Esophagus squamous epithelium (tissue), 5 donors: Measurements from ENCODE around the gene PRKCE. TPM values are rescaled to one million over a fixed set of nuclear protein-coding genes. Genes with fewer than 3 reads are reported as not detected.
A peak's percentile ranks its signal among the peaks of the same experiment; 100 is the strongest.

Experiments
- DNase-seq: peaks from one replicate; lab custom pipeline; 2025; lab: John Stamatoyannopoulos, UW
- H3K27ac ChIP-seq, 4 donors: fragments of 200-600 bp; sonication (generic); one replicate each; pipeline ENCODE4 v1.5.1; 2016 to 2019; ENCODE audit warnings: mild to moderate bottlenecking in 1 of 4
- H3K27me3 ChIP-seq, 4 donors: fragments of 200-600 bp; sonication (generic); 1 replicate in 3 of 4; 2 replicates in 1 of 4; pipeline versions ENCODE4 v1.5.1 to v1.6.0; 2017 to 2021; ENCODE audit warnings: antibody characterized with exemption in 1 of 4
- H3K36me3 ChIP-seq, 3 donors: fragments of 200-600 bp; sonication (generic); one replicate each; pipeline ENCODE4 v1.5.1; 2016 to 2019
- H3K4me1 ChIP-seq, 3 donors: fragments of 200-600 bp; sonication (generic); one replicate each; pipeline ENCODE4 v1.5.1; 2017 to 2019
- H3K4me3 ChIP-seq, 4 donors: fragments of 200-600 bp; sonication (generic); 1 replicate in 3 of 4; 2 replicates in 1 of 4; pipeline ENCODE4 v1.5.1; 2016 to 2019; ENCODE audit warnings: mild to moderate bottlenecking in 2 of 4, moderate library complexity in 1 of 4
- H3K9me3 ChIP-seq, 3 donors: fragments of 200-600 bp; sonication (generic); one replicate each; pipeline ENCODE4 v1.5.1; 2016 to 2019
- POLR2A ChIP-seq, 4 donors: fragments of 450-650 bp; IDR thresholded peaks; one replicate each; pipeline ENCODE4 v1.6.1; 2017; ENCODE audit warnings: antibody characterized with exemption in 4 of 4, mild to moderate bottlenecking in 4 of 4, moderate library complexity in 3 of 4
- WGBS, 2 donors: methylation state at CpG; one replicate each; pipeline ENCODE4 v1.1.5; 2018; 5-methylcytosine and 5-hydroxymethylcytosine counted together
- intact Hi-C: fragments of 100-400 bp; cut with DNase I; formaldehyde crosslinking; loops from one replicate; pipeline ENCODE4 v1.15.0; 2022
- total RNA-seq, 4 donors: library from RNA; depleted of rRNA; stranded (reverse); fragments of >200 nt; gene quantifications; one replicate each; pipeline ENCODE4 v1.1.0, GENCODE V29; 2016
- TF ChIP-seq, protein P1 (sequence below), 6 experiments: fragments of 450-650 bp in 4 of 6; fragments of 200-600 bp in 2 of 6; sonication (generic) in 2 of 6; IDR thresholded peaks; one replicate each; pipeline ENCODE4 v1.5.1; 2016 to 2019; ENCODE audit warnings: antibody characterized with exemption in 6 of 6, mild to moderate bottlenecking in 4 of 6, moderate library complexity in 4 of 6
- donor health status: DM: yes; HTN: yes; CAD: no.

PRKCE gene
- total RNA-seq, 4 donors from 2014 or later: 6.5 to 13.7 (median 9.9) TPM

DNA sequence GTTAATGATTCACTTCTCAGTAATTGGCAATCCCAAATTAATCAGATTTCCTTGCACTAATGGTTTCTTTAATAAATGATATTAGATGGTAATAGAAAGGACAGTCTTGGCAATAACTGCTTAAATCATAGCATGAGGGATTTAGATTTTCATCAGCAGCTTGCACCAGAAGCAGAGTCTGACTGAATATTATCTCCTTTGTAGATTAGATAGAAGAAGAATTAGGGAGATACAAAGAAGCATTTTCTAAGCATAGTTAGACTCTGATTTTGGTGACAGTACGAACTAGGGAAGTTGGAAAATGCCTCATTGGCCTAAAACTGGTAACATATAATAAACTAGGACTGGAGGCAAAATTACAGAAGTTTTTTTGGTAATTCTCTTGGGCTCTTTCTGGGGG lies 412.9 kb downstream of the PRKCE start:
- no peaks in the 10 kb centered on the region for H3K27me3 ChIP-seq
- H3K4me3 ChIP-seq: no peak overlapping the region
- TF ChIP-seq, protein P1, sequence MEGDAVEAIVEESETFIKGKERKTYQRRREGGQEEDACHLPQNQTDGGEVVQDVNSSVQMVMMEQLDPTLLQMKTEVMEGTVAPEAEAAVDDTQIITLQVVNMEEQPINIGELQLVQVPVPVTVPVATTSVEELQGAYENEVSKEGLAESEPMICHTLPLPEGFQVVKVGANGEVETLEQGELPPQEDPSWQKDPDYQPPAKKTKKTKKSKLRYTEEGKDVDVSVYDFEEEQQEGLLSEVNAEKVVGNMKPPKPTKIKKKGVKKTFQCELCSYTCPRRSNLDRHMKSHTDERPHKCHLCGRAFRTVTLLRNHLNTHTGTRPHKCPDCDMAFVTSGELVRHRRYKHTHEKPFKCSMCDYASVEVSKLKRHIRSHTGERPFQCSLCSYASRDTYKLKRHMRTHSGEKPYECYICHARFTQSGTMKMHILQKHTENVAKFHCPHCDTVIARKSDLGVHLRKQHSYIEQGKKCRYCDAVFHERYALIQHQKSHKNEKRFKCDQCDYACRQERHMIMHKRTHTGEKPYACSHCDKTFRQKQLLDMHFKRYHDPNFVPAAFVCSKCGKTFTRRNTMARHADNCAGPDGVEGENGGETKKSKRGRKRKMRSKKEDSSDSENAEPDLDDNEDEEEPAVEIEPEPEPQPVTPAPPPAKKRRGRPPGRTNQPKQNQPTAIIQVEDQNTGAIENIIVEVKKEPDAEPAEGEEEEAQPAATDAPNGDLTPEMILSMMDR (IDR thresholded peaks at IDR 0.05): no peak
- TF ChIP-seq POLR2A (IDR thresholded peaks at IDR 0.05): no peak
- no peak overlapping the region for H3K27ac ChIP-seq
- DNase-seq: no peak
- H3K36me3 ChIP-seq: no peaks in the 10 kb centered on the region
- no peaks in the 10 kb centered on the region for H3K9me3 ChIP-seq
- 77 to 86% methylated on average over 1 of the region's 1 CpG for WGBS, 2 donors
- intact Hi-C loops: loop anchor here (10.0 kb wide), 1 partner anchor 230 kb away; the partner anchor contains the start of gene EPAS1
- peaks cover 0 to 12% (median 6%) of the 10 kb centered on the region in 3 donors for H3K4me1 ChIP-seq

DNA sequence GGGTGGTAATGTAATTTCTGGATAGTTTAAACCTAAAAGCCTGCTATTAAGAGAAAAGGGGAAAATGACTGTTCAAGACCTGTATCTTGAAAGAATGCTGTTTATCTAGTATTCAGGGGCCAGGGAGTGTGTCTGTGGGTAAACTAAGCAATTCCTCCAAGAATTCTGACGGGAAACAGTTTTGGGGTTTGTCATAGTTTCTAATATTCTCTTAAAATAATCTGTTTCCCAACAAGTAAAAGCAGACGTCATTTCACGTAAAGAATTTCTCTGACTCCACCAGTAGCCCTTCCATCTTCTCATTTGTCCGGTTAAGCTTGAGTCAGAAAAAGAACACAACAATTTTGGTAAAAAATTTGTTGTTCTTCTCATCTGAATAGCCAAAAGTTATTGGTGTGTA lies 413.7 kb downstream of the PRKCE start:
- peaks cover 0 to 12% (median 6%) of the 10 kb centered on the region in 3 donors for H3K4me1 ChIP-seq
- H3K27ac ChIP-seq: no peak overlapping the region
- no peak for DNase-seq
- intact Hi-C loops: loop anchor here (10.0 kb wide), 1 partner anchor 230 kb away; the partner anchor contains the start of gene EPAS1
- no peak overlapping the region for H3K4me3 ChIP-seq
- no peak for TF ChIP-seq POLR2A (IDR thresholded peaks at IDR 0.05)
- TF ChIP-seq, protein P1 (IDR thresholded peaks at IDR 0.05): no peak
- 85 to 93% methylated on average over 4 of the region's 4 CpGs for WGBS, 2 donors
- no peaks in the 10 kb centered on the region for H3K9me3 ChIP-seq
- H3K36me3 ChIP-seq: no peaks in the 10 kb centered on the region
- no peaks in the 10 kb centered on the region for H3K27me3 ChIP-seq

DNA sequence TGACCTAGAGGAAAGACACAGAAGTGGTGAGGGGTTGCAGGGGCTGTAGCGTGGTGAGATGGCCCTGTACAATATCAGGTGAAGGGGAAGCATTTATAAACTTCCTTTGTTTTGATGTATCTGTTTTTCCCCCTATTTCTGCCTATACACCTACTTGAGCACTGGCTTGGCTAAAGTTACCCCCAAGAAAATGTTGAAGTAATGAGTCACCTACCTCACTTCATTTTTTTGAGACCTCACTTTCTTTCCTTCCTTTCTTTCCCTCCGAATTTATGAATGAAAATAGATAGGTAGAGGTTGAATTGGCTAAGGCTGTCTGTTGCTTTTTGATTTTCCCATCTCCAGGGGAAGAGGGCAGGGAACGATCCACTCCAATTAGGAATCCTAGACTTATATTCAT lies 414.6 kb downstream of the PRKCE start:
- intact Hi-C loops: loop anchor here (10.0 kb wide), 1 partner anchor 229 kb away; the partner anchor contains the start of gene EPAS1
- Histone ChIP-seq H3K9me3 (no peaks in the 10 kb centered on the region), H3K36me3 (no peaks in the 10 kb centered on the region), H3K4me1 (peaks cover 0 to 12% (median 6%) of the 10 kb centered on the region in 3 donors), H3K27ac (no peak overlapping the region), H3K4me3 (no peak overlapping the region), H3K27me3 (no peaks in the 10 kb centered on the region)
- WGBS, 2 donors: 78 to 83% methylated on average over 3 of the region's 3 CpGs
- DNase-seq: no peak
- TF ChIP-seq, protein P1 (IDR thresholded peaks at IDR 0.05): no peak
- no peak for TF ChIP-seq POLR2A (IDR thresholded peaks at IDR 0.05)

DNA sequence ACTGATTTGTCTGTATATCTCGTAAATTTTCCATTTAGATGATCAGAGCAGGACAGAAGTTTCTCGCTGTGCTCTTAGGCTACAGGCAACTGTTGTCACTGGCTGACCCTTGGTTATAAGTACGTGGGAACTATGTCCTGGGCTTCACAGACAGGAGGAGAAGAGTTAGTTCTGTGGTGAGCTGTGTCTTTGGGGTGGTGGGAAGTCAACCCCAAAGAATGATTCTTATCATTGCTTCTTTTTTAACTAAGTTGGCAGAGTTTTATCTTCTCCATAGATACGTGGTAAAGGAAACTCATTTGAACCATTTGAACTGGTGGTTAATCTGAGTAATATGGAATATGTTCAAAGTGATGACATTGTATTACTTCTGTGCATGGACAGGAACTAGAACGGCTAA lies 415.1 kb downstream of the PRKCE start:
- H3K9me3 ChIP-seq: no peaks in the 10 kb centered on the region
- no peak for DNase-seq
- 77 to 83% methylated on average over 5 of the region's 5 CpGs for WGBS, 2 donors
- H3K27me3 ChIP-seq: no peaks in the 10 kb centered on the region
- H3K4me3 ChIP-seq: no peak overlapping the region
- intact Hi-C loops: loop anchor here (10.0 kb wide), 1 partner anchor 228 kb away; the partner anchor contains the start of gene EPAS1
- no peaks in the 10 kb centered on the region for H3K36me3 ChIP-seq
- peaks cover 0 to 12% (median 6%) of the 10 kb centered on the region in 3 donors for H3K4me1 ChIP-seq
- TF ChIP-seq, protein P1 (IDR thresholded peaks at IDR 0.05): no peak
- no peak for TF ChIP-seq POLR2A (IDR thresholded peaks at IDR 0.05)
- H3K27ac ChIP-seq: no peak overlapping the region

DNA sequence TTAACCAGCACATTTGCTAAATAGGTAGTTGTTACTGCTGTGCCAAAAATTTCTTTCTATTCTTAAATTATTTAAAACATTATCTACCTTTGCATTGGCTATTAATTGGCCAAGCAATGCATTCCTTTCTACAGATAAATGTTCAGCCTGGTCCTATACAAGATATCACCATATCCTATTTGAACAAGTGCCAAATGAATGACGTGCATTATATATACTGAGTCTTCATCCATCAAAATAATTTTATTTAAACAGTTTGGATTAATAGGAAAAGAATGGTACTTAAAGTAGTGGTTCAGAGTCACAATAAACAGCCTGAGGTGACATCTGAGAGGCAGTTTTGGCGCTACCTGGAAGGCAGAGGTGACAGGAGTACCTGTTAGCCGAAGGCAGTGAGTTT lies 415.6 kb downstream of the PRKCE start:
- intact Hi-C loops: loop anchor here (10.0 kb wide), 1 partner anchor 228 kb away; the partner anchor contains the start of gene EPAS1
- Histone ChIP-seq H3K4me1 (peaks cover 0 to 12% (median 6%) of the 10 kb centered on the region in 3 donors), H3K27ac (peak overlapping the region in 1 of 4 donors; percentile 33), H3K36me3 (no peaks in the 10 kb centered on the region), H3K9me3 (no peaks in the 10 kb centered on the region), H3K4me3 (no peak overlapping the region), H3K27me3 (no peaks in the 10 kb centered on the region)
- WGBS, 2 donors: 90 to 92% methylated on average over 3 of the region's 3 CpGs
- no peak for DNase-seq
- no peak for TF ChIP-seq POLR2A (IDR thresholded peaks at IDR 0.05)
- TF ChIP-seq, protein P1 (IDR thresholded peaks at IDR 0.05): no peak
